Ovary (tissue), 3 donors: ENCODE measurements around the gene HPCAL1.

Experiments used
- POLR2A ChIP-seq: fragments of 450-650 bp; IDR thresholded peaks from one replicate; pipeline ENCODE4 v1.6.1; 2017; ENCODE audit warnings: antibody characterized with exemption, mild to moderate bottlenecking, moderate library complexity
- TF ChIP-seq, protein P1 (sequence below), 3 donors: fragments of 450-650 bp in 2 of 3; fragments of 200-600 bp in 1 of 3; IDR thresholded peaks; one replicate each; pipeline versions ENCODE4 v1.5.1 to v1.8.0; 2016 to 2022; ENCODE audit warnings: antibody characterized with exemption in 3 of 3, mild to moderate bottlenecking in 1 of 3
- donor health status: DM: no; HTN: no; CAD: no.

- TF ChIP-seq, protein P1, sequence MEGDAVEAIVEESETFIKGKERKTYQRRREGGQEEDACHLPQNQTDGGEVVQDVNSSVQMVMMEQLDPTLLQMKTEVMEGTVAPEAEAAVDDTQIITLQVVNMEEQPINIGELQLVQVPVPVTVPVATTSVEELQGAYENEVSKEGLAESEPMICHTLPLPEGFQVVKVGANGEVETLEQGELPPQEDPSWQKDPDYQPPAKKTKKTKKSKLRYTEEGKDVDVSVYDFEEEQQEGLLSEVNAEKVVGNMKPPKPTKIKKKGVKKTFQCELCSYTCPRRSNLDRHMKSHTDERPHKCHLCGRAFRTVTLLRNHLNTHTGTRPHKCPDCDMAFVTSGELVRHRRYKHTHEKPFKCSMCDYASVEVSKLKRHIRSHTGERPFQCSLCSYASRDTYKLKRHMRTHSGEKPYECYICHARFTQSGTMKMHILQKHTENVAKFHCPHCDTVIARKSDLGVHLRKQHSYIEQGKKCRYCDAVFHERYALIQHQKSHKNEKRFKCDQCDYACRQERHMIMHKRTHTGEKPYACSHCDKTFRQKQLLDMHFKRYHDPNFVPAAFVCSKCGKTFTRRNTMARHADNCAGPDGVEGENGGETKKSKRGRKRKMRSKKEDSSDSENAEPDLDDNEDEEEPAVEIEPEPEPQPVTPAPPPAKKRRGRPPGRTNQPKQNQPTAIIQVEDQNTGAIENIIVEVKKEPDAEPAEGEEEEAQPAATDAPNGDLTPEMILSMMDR (IDR thresholded peaks at IDR 0.05): no peak
- no peak for TF ChIP-seq POLR2A
Observed at GRCh38 chr2:10300997-10301940, 1.4 kb upstream of the HPCAL1 start.
